Body of pancreas (tissue), 4 donors: ENCODE measurements around the gene ENTPD8. TPM values are rescaled to one million over a fixed set of nuclear protein-coding genes. Genes with fewer than 3 reads are reported as not detected.
A peak's percentile ranks its signal among the peaks of the same experiment; 100 is the strongest.

Experiments used
- ATAC-seq: fragments of 150-250 bp; one replicate; pipeline ENCODE4 v1.9.1; 2016
- DNase-seq, 4 donors: peaks; one replicate each; pipeline ENCODE4 v3.0.0-alpha.2; 2019
- H3K27ac ChIP-seq, 4 donors: fragments of 200-600 bp; sonication (generic); 1 replicate in 3 of 4; 2 replicates in 1 of 4; pipeline versions ENCODE4 v1.5.1 to v1.6.1; 2016 to 2019; ENCODE audit warnings: mild to moderate bottlenecking in 1 of 4, mixed read lengths in 1 of 4, moderate library complexity in 1 of 4
- H3K27me3 ChIP-seq, 2 donors: fragments of 200-600 bp; sonication (generic); one replicate each; pipeline ENCODE4 v1.6.0; 2016; ENCODE audit warnings: mild to moderate bottlenecking in 1 of 2
- H3K36me3 ChIP-seq, 2 donors: fragments of 200-600 bp; sonication (generic); replicated peaks in 1 of 2; 2 replicates each; pipeline ENCODE4 v1.5.1; 2016; ENCODE audit warnings: low read depth in 2 of 2; ENCODE audit not compliant: insufficient read depth in 1 of 2
- H3K4me1 ChIP-seq: fragments of 200-600 bp; sonication (generic); one replicate; pipeline ENCODE4 v1.6.0; 2016
- H3K4me3 ChIP-seq, 2 donors: fragments of 200-600 bp; sonication (generic); 1 replicate in 1 of 2; 2 replicates in 1 of 2; pipeline ENCODE4 v1.5.1; 2016 to 2019
- H3K9me3 ChIP-seq, 3 donors: fragments of 200-600 bp; sonication (generic); 1 replicate in 2 of 3; 2 replicates in 1 of 3; pipeline ENCODE4 v1.5.1; 2016
- CTCF ChIP-seq, 7 experiments: fragments of 450-650 bp in 4 of 7; fragments of 200-600 bp in 3 of 7; sonication (generic) in 3 of 7; IDR thresholded peaks; one replicate each; pipeline ENCODE4 v1.5.1; 2016 to 2019; ENCODE audit warnings: antibody characterized with exemption in 7 of 7
- POLR2A ChIP-seq, 3 donors: fragments of 450-650 bp; IDR thresholded peaks; one replicate each; pipeline ENCODE4 v1.6.1; 2016; ENCODE audit warnings: antibody characterized with exemption in 3 of 3, mild to moderate bottlenecking in 2 of 3
- WGBS, 2 donors: methylation state at CpG; one replicate each; pipeline ENCODE4 v1.1.5; 2017; 5-methylcytosine and 5-hydroxymethylcytosine counted together
- intact Hi-C: fragments of 100-400 bp; cut with DNase I; formaldehyde crosslinking; loops from one replicate; pipeline ENCODE4 v1.15.1; 2023
- total RNA-seq, 2 donors: library from RNA; depleted of rRNA; stranded (reverse); fragments of >200 nt; gene quantifications; one replicate each; pipeline ENCODE4 v1.1.0, GENCODE V29; 2016

Gene ENTPD8
- total RNA-seq, 2 donors from 2014 or later: 2.0 to 2.3 TPM

- peaks cover 0 to 5% of the 10 kb centered on the region in 2 donors for H3K36me3 ChIP-seq
- peak in 1 of 4 donors; percentile 11 for DNase-seq
- no peaks in the 10 kb centered on the region for H3K27me3 ChIP-seq
- intact Hi-C loops: loop anchor here (10.0 kb wide), 1 partner anchor 164 kb away; no protein-coding TSS in a partner anchor
- H3K27ac ChIP-seq: no peak overlapping the region
- TF ChIP-seq CTCF (IDR thresholded peaks at IDR 0.05): no peak
- TF ChIP-seq POLR2A (IDR thresholded peaks at IDR 0.05): no peak
- no peak for ATAC-seq
- no peak overlapping the region for H3K4me3 ChIP-seq
- WGBS, 2 donors: 89 to 94% methylated on average over 9 to 33 of the region's 36 CpGs
- H3K4me1 ChIP-seq: peaks cover 14% of the 10 kb centered on the region
- H3K9me3 ChIP-seq: no peaks in the 10 kb centered on the region
These were observed 8.1 kb upstream of the ENTPD8 start for GRCh38 chr9:137449081-137449844.

GRCh38 chr9:137448602-137448962 lies 7.4 kb upstream of the ENTPD8 start:
- no peaks in the 10 kb centered on the region for H3K9me3 ChIP-seq
- TF ChIP-seq POLR2A (IDR thresholded peaks at IDR 0.05) (no peak), CTCF (IDR thresholded peaks at IDR 0.05) (no peak)
- no peak for DNase-seq
- ATAC-seq: no peak
- peaks cover 0 to 5% of the 10 kb centered on the region in 2 donors for H3K36me3 ChIP-seq
- no peak overlapping the region for H3K4me3 ChIP-seq
- intact Hi-C loops: loop anchor here (10.0 kb wide), 1 partner anchor 164 kb away; no protein-coding TSS in a partner anchor
- no peaks in the 10 kb centered on the region for H3K27me3 ChIP-seq
- H3K4me1 ChIP-seq: peaks cover 12% of the 10 kb centered on the region
- WGBS, 2 donors: 92% methylated on average over 6 to 16 of the region's 16 CpGs
- H3K27ac ChIP-seq: no peak overlapping the region

GRCh38 chr9:137447722-137448601 lies 6.8 kb upstream of the ENTPD8 start:
- Histone ChIP-seq H3K4me3 (no peak overlapping the region), H3K27me3 (no peaks in the 10 kb centered on the region), H3K9me3 (no peaks in the 10 kb centered on the region), H3K36me3 (peaks cover 0 to 5% of the 10 kb centered on the region in 2 donors), H3K4me1 (peaks cover 12% of the 10 kb centered on the region), H3K27ac (no peak overlapping the region)
- ATAC-seq: no peak
- WGBS, 2 donors: 78 to 80% methylated on average over 3 to 25 of the region's 27 CpGs
- intact Hi-C loops: loop anchor here (10.0 kb wide), 1 partner anchor 163 kb away; no protein-coding TSS in a partner anchor
- peak in 1 of 4 donors; percentile 15 for DNase-seq
- TF ChIP-seq POLR2A (IDR thresholded peaks at IDR 0.05) (no peak), CTCF (IDR thresholded peaks at IDR 0.05) (no peak)

- no peak for TF ChIP-seq POLR2A (IDR thresholded peaks at IDR 0.05)
- TF ChIP-seq CTCF (IDR thresholded peaks at IDR 0.05): no peak
- no peak overlapping the region for H3K4me3 ChIP-seq
- no peak overlapping the region for H3K27ac ChIP-seq
- H3K36me3 ChIP-seq: no peaks in the 10 kb centered on the region
- DNase-seq (peak in 1 of 4 donors; percentile 16), ATAC-seq (no peak)
- no peaks in the 10 kb centered on the region for H3K9me3 ChIP-seq
- no peaks in the 10 kb centered on the region for H3K27me3 ChIP-seq
- peaks cover 12% of the 10 kb centered on the region for H3K4me1 ChIP-seq
- intact Hi-C loops: loop anchor here (10.0 kb wide), 1 partner anchor 162 kb away; no protein-coding TSS in a partner anchor
- WGBS, 2 donors: 73 to 75% methylated on average over 12 to 21 of the region's 21 CpGs
These were observed 5.8 kb upstream of the ENTPD8 start for GRCh38 chr9:137446851-137447471.
